Measurements from ENCODE around the gene CLN3.
"Not testable (repeated sequence)": the region's sequence is repeated elsewhere in the genome, so short reads cannot be mapped to it uniquely, and the experiment has no call there.

Gene CLN3

GRCh38 chr16:28528463-28528867 is 36.6 kb upstream of the CLN3 start:
- no peak overlapping the region; the same call in 1 of the 2 replicates for H2AFZ ChIP-seq (ENCODE audit: low read length)
- H4K20me1 ChIP-seq (ENCODE audit: insufficient read depth, low read length, poor library complexity, severe bottlenecking), result no peaks in the 10 kb centered on the region
- H3K4me1 ChIP-seq (ENCODE audit: insufficient read depth, low read length, poor library complexity, severe bottlenecking), result no peaks in the 10 kb centered on the region
- no peak overlapping the region for H3K9ac ChIP-seq (ENCODE audit: low read depth, low read length, poor library complexity, severe bottlenecking)
- H3K9me2 ChIP-seq (replicated peaks; ENCODE audit: low read depth, low read length), result no peaks in the 10 kb centered on the region
- H3K27me3 ChIP-seq (ENCODE audit: insufficient read depth, low read length, poor library complexity, severe bottlenecking), result no peaks in the 10 kb centered on the region
- no peaks in the 10 kb centered on the region for H3K79me2 ChIP-seq (ENCODE audit: insufficient read depth, low read length)
- TF ChIP-seq EZH2phosphoT487 (IDR thresholded peaks at IDR 0.05; ENCODE audit: borderline replicate concordance), result no peak
- TF ChIP-seq, protein P1, sequence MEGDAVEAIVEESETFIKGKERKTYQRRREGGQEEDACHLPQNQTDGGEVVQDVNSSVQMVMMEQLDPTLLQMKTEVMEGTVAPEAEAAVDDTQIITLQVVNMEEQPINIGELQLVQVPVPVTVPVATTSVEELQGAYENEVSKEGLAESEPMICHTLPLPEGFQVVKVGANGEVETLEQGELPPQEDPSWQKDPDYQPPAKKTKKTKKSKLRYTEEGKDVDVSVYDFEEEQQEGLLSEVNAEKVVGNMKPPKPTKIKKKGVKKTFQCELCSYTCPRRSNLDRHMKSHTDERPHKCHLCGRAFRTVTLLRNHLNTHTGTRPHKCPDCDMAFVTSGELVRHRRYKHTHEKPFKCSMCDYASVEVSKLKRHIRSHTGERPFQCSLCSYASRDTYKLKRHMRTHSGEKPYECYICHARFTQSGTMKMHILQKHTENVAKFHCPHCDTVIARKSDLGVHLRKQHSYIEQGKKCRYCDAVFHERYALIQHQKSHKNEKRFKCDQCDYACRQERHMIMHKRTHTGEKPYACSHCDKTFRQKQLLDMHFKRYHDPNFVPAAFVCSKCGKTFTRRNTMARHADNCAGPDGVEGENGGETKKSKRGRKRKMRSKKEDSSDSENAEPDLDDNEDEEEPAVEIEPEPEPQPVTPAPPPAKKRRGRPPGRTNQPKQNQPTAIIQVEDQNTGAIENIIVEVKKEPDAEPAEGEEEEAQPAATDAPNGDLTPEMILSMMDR (conservative IDR thresholded peaks at IDR 0.05; ENCODE audit: low read length), result no peak
- no peak overlapping the region for H3K4me2 ChIP-seq (ENCODE audit: low read depth, low read length, poor library complexity, severe bottlenecking)
- H3F3A ChIP-seq (ENCODE audit: low read depth), result no peaks in the 10 kb centered on the region
- H3K4me3 ChIP-seq (ENCODE audit: low read length, poor library complexity, severe bottlenecking), result no peak overlapping the region
- H3K9me3 ChIP-seq (ENCODE audit: insufficient read depth, low read depth, low read length), result no peaks in the 10 kb centered on the region
- H3K36me3 ChIP-seq (ENCODE audit: insufficient read depth, low read length), result no peaks in the 10 kb centered on the region

DNA sequence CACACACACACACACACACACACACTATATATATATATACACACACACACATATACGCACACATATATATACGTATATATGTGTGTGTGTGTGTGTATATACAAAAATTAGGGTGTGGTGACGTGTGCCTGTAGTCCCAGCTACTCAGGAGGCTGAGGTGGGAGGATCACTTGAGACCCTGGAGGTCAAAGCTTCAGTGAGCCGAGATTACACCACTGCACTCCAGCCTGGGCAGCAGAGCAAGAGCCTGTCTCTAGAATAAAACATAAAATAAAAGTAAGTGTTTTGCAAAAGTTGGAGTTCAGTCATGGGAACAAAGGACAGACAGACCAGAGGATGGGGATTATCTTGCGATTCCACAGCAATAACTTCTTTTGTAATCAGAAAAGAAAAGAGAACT is 36.1 kb upstream of the CLN3 start:
- Histone ChIP-seq H3K9me3 (ENCODE audit: insufficient read depth, low read depth, low read length) (no peaks in the 10 kb centered on the region), H3K4me1 (ENCODE audit: insufficient read depth, low read length, poor library complexity, severe bottlenecking) (no peaks in the 10 kb centered on the region)

GRCh38 chr16:28527100-28527785 is 35.4 kb upstream of the CLN3 start:
- H3K4me1 ChIP-seq (ENCODE audit: insufficient read depth, low read length, poor library complexity, severe bottlenecking); H3K9ac ChIP-seq (ENCODE audit: low read depth, low read length, poor library complexity, severe bottlenecking); H3F3A ChIP-seq (ENCODE audit: low read depth); H2AFZ ChIP-seq (ENCODE audit: low read length); H3K9me3 ChIP-seq (ENCODE audit: insufficient read depth, low read depth, low read length); H3K27me3 ChIP-seq (ENCODE audit: insufficient read depth, low read length, poor library complexity, severe bottlenecking); H3K4me2 ChIP-seq (ENCODE audit: low read depth, low read length, poor library complexity, severe bottlenecking); H3K36me3 ChIP-seq (ENCODE audit: insufficient read depth, low read length); H3K9me2 ChIP-seq (replicated peaks; ENCODE audit: low read depth, low read length); H4K20me1 ChIP-seq (ENCODE audit: insufficient read depth, low read length, poor library complexity, severe bottlenecking); H3K4me3 ChIP-seq (ENCODE audit: low read length, poor library complexity, severe bottlenecking); H3K79me2 ChIP-seq (ENCODE audit: insufficient read depth, low read length): not testable (repeated sequence)

More for the DNA sequence above, 36.1 kb upstream of the CLN3 start:
- no peak overlapping the region for H3K4me3 ChIP-seq (ENCODE audit: low read length, poor library complexity, severe bottlenecking)
- H3K27me3 ChIP-seq (ENCODE audit: insufficient read depth, low read length, poor library complexity, severe bottlenecking), result no peaks in the 10 kb centered on the region
- no peak for TF ChIP-seq EZH2phosphoT487 (IDR thresholded peaks at IDR 0.05; ENCODE audit: borderline replicate concordance)
- TF ChIP-seq, protein P1 (conservative IDR thresholded peaks at IDR 0.05; ENCODE audit: low read length), result no peak
- H4K20me1 ChIP-seq (ENCODE audit: insufficient read depth, low read length, poor library complexity, severe bottlenecking), result no peaks in the 10 kb centered on the region
- H3K36me3 ChIP-seq (ENCODE audit: insufficient read depth, low read length), result no peaks in the 10 kb centered on the region
- no peaks in the 10 kb centered on the region for H3K9me2 ChIP-seq (replicated peaks; ENCODE audit: low read depth, low read length)
- no peaks in the 10 kb centered on the region for H3F3A ChIP-seq (ENCODE audit: low read depth)
- no peak overlapping the region for H3K4me2 ChIP-seq (ENCODE audit: low read depth, low read length, poor library complexity, severe bottlenecking)
- H3K9ac ChIP-seq (ENCODE audit: low read depth, low read length, poor library complexity, severe bottlenecking), result no peak overlapping the region
- H2AFZ ChIP-seq (ENCODE audit: low read length), result no peak overlapping the region; the same call in 1 of the 2 replicates
- H3K79me2 ChIP-seq (ENCODE audit: insufficient read depth, low read length), result no peaks in the 10 kb centered on the region

Measured in Loucy (cell line).